OCI-LY7 (cell line): ENCODE measurements around the gene KCNIP4. TPM values are rescaled to one million over a fixed set of nuclear protein-coding genes. Genes with fewer than 3 reads are reported as not detected.

Experiments
- BruUV-seq: library from RNA; stranded (reverse); fragments of 400-500 nt; replicated peaks from 2 replicates; lab custom pipeline; 2021; lab: Mats Ljungman, UMichigan
- CTCF ChIA-PET: fragments of 300-600 bp; sonication (Branson Sonifier 250); formaldehyde crosslinking; loops from one replicate; lab custom pipeline; 2022; ENCODE audit warnings: antibody characterized with exemption; ENCODE audit not compliant: unreplicated experiment; lab: Charles Lee
- POLR2A ChIA-PET: fragments of 300-600 bp; sonication (Branson Sonifier 250); formaldehyde crosslinking; loops from one replicate; lab custom pipeline; 2022; ENCODE audit warnings: antibody characterized with exemption; lab: Charles Lee
- DNase-seq: peaks from one replicate; pipeline ENCODE4 v3.0.0-alpha.2; 2015; ENCODE audit warnings: low spot score
- H2AFZ ChIP-seq: fragments of 200-600 bp; sonication (generic), shearing (Covaris generic); 2 replicates; pipeline ENCODE4 v1.6.1; 2014; ENCODE audit warnings: mild to moderate bottlenecking, antibody characterized with exemption, low read length, moderate library complexity
- H3K27ac ChIP-seq: fragments of 200-600 bp; sonication (generic); 2 replicates; pipeline ENCODE4 v1.5.1; 2014; ENCODE audit warnings: mixed run types, low read depth, mild to moderate bottlenecking, moderate library complexity, low read length, inconsistent platforms; ENCODE audit not compliant: poor library complexity, severe bottlenecking
- H3K36me3 ChIP-seq: fragments of 200-600 bp; sonication (generic); 2 replicates; pipeline ENCODE4 v1.6.1; 2014; ENCODE audit warnings: mild to moderate bottlenecking, antibody characterized with exemption, low read length, moderate library complexity, mixed read lengths; ENCODE audit not compliant: insufficient read depth
- H3K4me1 ChIP-seq: fragments of 200-600 bp; sonication (generic); 2 replicates; pipeline ENCODE4 v1.5.1; 2014; ENCODE audit warnings: mild to moderate bottlenecking, low read length; ENCODE audit not compliant: insufficient read depth, poor library complexity, severe bottlenecking
- H3K4me2 ChIP-seq: fragments of 200-600 bp; sonication (generic); 2 replicates; pipeline ENCODE4 v1.6.1; 2014; ENCODE audit warnings: mild to moderate bottlenecking, low read length
- H3K4me3 ChIP-seq: fragments of 200-600 bp; sonication (generic); 2 replicates; pipeline ENCODE4 v1.5.1; 2014; ENCODE audit warnings: mild to moderate bottlenecking, low read depth, low read length; ENCODE audit not compliant: poor library complexity, severe bottlenecking
- H3K79me2 ChIP-seq: fragments of 200-600 bp; sonication (generic); 2 replicates; pipeline ENCODE4 v1.6.1; 2016; ENCODE audit warnings: low read depth, mild to moderate bottlenecking, low read length, moderate library complexity, mixed read lengths; ENCODE audit not compliant: insufficient read depth
- H3K9me2 ChIP-seq: fragments of 200-600 bp; sonication (generic); 2 replicates; pipeline ENCODE4 v1.6.1; 2016; ENCODE audit warnings: mild to moderate bottlenecking, low read length, mixed read lengths; ENCODE audit not compliant: insufficient read depth
- H3K9me3 ChIP-seq: fragments of 200-600 bp; sonication (generic); 2 replicates; pipeline ENCODE4 v1.6.1; 2014; ENCODE audit warnings: mild to moderate bottlenecking, mixed run types, low read length, mixed read lengths
- H4K20me1 ChIP-seq: fragments of 200-600 bp; sonication (generic); 2 replicates; pipeline ENCODE4 v1.6.1; 2014; ENCODE audit warnings: mild to moderate bottlenecking, antibody characterized with exemption, low read length, moderate library complexity, mixed read lengths; ENCODE audit not compliant: insufficient read depth
- EZH2phosphoT487 ChIP-seq: fragments of 200-600 bp; sonication (generic); IDR thresholded peaks from 2 replicates; pipeline ENCODE4 v1.6.1; 2018; ENCODE audit warnings: low read depth, borderline replicate concordance, mild to moderate bottlenecking, mixed run types, antibody characterized with exemption, low read length, moderate library complexity, mixed read lengths
- intact Hi-C: fragments of 100-400 bp; cut with micrococcal nuclease; formaldehyde crosslinking; loops from one replicate; pipeline ENCODE4 v1.10.0; 2022; ENCODE audit not compliant: unreplicated experiment
- total RNA-seq, 2 experiments: library from RNA; depleted of rRNA in 1 of 2; stranded (reverse); fragments of >200 nt in 1 of 2; shearing (Covaris generic) in 1 of 2; gene quantifications; 2 replicates each; pipeline ENCODE4 v1.2.3, GENCODE V29; 2014 to 2022
- TF ChIP-seq, protein P1 (sequence below): fragments of 200-600 bp; sonication (generic); conservative IDR thresholded peaks from 2 replicates; pipeline ENCODE4 v1.5.1; 2014; ENCODE audit warnings: mild to moderate bottlenecking, antibody characterized with exemption, low read length, moderate library complexity, mixed read lengths

The KCNIP4 gene
- total RNA-seq, 2 experiments from 2014 or later: not detected

DNA sequence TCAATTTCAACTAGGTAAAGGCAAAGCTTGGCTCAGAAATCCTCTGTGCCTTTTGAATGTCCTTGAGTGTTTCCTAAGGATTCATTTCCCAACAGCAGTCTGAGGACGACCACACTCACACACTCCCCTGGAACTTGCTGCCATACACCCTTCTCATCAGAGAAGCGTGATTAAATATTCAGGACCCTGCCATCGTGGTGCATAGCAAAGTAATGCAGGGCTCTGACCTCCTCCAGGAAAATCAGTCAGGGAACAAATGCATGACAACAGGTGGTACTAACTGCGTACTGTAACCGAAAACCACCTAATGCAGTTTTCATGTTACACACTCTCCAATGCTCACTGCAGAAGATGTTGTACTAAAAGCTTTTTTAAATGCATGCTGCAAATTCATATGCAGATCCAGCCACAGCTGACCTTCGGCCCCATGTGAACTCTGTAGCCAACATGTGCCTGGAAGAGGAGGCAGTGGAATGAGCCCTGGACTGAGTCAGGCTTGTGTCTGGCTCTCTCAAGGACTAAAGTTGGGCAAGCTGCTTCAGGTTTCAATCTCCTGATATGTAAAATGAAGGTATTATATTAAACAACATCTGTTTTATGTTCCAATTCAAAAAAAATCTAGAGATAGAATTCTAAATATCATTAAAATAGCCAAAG lies 238.3 kb downstream of the KCNIP4 start:
- BruUV-seq: no TSS peak
- TF ChIP-seq EZH2phosphoT487: no peak
- TF ChIP-seq, protein P1, sequence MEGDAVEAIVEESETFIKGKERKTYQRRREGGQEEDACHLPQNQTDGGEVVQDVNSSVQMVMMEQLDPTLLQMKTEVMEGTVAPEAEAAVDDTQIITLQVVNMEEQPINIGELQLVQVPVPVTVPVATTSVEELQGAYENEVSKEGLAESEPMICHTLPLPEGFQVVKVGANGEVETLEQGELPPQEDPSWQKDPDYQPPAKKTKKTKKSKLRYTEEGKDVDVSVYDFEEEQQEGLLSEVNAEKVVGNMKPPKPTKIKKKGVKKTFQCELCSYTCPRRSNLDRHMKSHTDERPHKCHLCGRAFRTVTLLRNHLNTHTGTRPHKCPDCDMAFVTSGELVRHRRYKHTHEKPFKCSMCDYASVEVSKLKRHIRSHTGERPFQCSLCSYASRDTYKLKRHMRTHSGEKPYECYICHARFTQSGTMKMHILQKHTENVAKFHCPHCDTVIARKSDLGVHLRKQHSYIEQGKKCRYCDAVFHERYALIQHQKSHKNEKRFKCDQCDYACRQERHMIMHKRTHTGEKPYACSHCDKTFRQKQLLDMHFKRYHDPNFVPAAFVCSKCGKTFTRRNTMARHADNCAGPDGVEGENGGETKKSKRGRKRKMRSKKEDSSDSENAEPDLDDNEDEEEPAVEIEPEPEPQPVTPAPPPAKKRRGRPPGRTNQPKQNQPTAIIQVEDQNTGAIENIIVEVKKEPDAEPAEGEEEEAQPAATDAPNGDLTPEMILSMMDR: no peak
- no peaks in the 10 kb centered on the region for H3K36me3 ChIP-seq
- ChIA-PET CTCF (no interaction called here), POLR2A (no interaction called here)
- no peaks in the 10 kb centered on the region for H4K20me1 ChIP-seq
- no peaks in the 10 kb centered on the region for H3K4me1 ChIP-seq
- intact Hi-C loops: no loop called here
- no peak overlapping the region for H3K4me2 ChIP-seq
- no peak for DNase-seq
- no peak overlapping the region for H3K4me3 ChIP-seq
- H3K9me2 ChIP-seq: no peaks in the 10 kb centered on the region
- H3K79me2 ChIP-seq: no peaks in the 10 kb centered on the region
- H2AFZ ChIP-seq: no peak overlapping the region
- no peak overlapping the region for H3K27ac ChIP-seq
- H3K9me3 ChIP-seq: no peaks in the 10 kb centered on the region

GRCh38 chr4:21709761-21710160 lies 238.8 kb downstream of the KCNIP4 start:
- TF ChIP-seq, protein P1: no peak
- no peak for TF ChIP-seq EZH2phosphoT487
- POLR2A ChIA-PET: no interaction called here
- H3K79me2 ChIP-seq: no peaks in the 10 kb centered on the region
- intact Hi-C loops: no loop called here
- H3K27ac ChIP-seq: no peak overlapping the region
- CTCF ChIA-PET: no interaction called here
- H3K4me2 ChIP-seq: no peak overlapping the region
- no peak overlapping the region for H2AFZ ChIP-seq
- no peak for DNase-seq
- no peaks in the 10 kb centered on the region for H3K9me3 ChIP-seq
- no peaks in the 10 kb centered on the region for H3K36me3 ChIP-seq
- no TSS peak for BruUV-seq
- no peaks in the 10 kb centered on the region for H4K20me1 ChIP-seq
- H3K9me2 ChIP-seq: no peaks in the 10 kb centered on the region
- H3K4me1 ChIP-seq: no peaks in the 10 kb centered on the region
- H3K4me3 ChIP-seq: no peak overlapping the region

DNA sequence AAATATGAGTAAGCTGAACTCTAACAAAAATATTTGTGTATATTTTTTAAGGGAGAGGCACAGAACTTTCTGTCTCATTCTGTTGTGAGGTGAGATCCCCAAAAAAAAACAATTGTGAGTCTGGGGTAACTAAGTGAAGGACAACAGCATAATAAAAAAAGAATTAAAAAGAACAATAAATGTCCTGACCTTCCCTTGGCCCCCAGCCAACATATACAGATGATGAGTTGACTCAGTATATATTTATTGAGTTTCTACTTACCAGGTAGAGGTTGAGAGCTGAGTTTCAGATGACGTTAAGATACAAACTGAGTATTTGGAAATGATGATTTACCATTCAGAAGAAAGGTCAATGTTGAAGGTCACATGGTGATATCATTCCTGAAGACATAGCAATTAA lies 239.5 kb downstream of the KCNIP4 start:
- no peak for DNase-seq
- H3K27ac ChIP-seq: no peak overlapping the region
- ChIA-PET POLR2A (no interaction called here), CTCF (no interaction called here)
- H3K4me1 ChIP-seq: no peaks in the 10 kb centered on the region
- no peak overlapping the region for H2AFZ ChIP-seq
- intact Hi-C loops: no loop called here
- no TSS peak for BruUV-seq
- TF ChIP-seq, protein P1: no peak
- TF ChIP-seq EZH2phosphoT487: no peak
- H3K9me2 ChIP-seq: no peaks in the 10 kb centered on the region
- no peaks in the 10 kb centered on the region for H3K79me2 ChIP-seq
- H3K4me3 ChIP-seq: no peak overlapping the region
- no peak overlapping the region for H3K4me2 ChIP-seq
- H3K36me3 ChIP-seq: no peaks in the 10 kb centered on the region
- no peaks in the 10 kb centered on the region for H4K20me1 ChIP-seq
- no peaks in the 10 kb centered on the region for H3K9me3 ChIP-seq
